GM21390 (cell line): ENCODE measurements around the gene FHIT.

Experiments used
- ATAC-seq: cut with Tn5 transposase; IDR thresholded peaks from one replicate; pipeline ENCODE4 v1.9.1; 2021; ENCODE audit not compliant: unreplicated experiment

FHIT gene

GRCh38 chr3:60384341-60384740 lies 866.9 kb downstream of the FHIT start:
- no peak for ATAC-seq

GRCh38 chr3:60383345-60383744 lies 867.9 kb downstream of the FHIT start:
- ATAC-seq = no peak

GRCh38 chr3:60366486-60366885 lies 884.8 kb downstream of the FHIT start:
- ATAC-seq = no peak

- no peak for ATAC-seq
Measured at GRCh38 chr3:60365360-60365759, 885.9 kb downstream of the FHIT start.

GRCh38 chr3:60364475-60364874 lies 886.8 kb downstream of the FHIT start:
- ATAC-seq = no peak

GRCh38 chr3:60363817-60364216 lies 887.4 kb downstream of the FHIT start:
- ATAC-seq = no peak

- no peak for ATAC-seq
Measured at GRCh38 chr3:60355825-60356224, 895.4 kb downstream of the FHIT start.

- ATAC-seq = no peak
Measured at GRCh38 chr3:60351481-60351880, 899.8 kb downstream of the FHIT start.

- ATAC-seq = no peak
Measured at GRCh38 chr3:60344340-60344739, 906.9 kb downstream of the FHIT start.

GRCh38 chr3:60343831-60344230 lies 907.4 kb downstream of the FHIT start:
- no peak for ATAC-seq

- no peak for ATAC-seq
Measured at GRCh38 chr3:60339304-60339703, 911.9 kb downstream of the FHIT start.

- ATAC-seq = no peak
Measured at GRCh38 chr3:60337421-60337820, 913.8 kb downstream of the FHIT start.

- ATAC-seq = no peak
Measured at GRCh38 chr3:60336061-60336460, 915.2 kb downstream of the FHIT start.

- ATAC-seq = no peak
Measured at GRCh38 chr3:60333710-60334109, 917.5 kb downstream of the FHIT start.

GRCh38 chr3:60330107-60330506 lies 921.1 kb downstream of the FHIT start:
- no peak for ATAC-seq

GRCh38 chr3:60325610-60326170 lies 925.6 kb downstream of the FHIT start:
- ATAC-seq = no peak

- no peak for ATAC-seq
Measured at GRCh38 chr3:60323651-60324050, 927.6 kb downstream of the FHIT start.

- ATAC-seq = no peak
Measured at GRCh38 chr3:60323180-60323579, 928.1 kb downstream of the FHIT start.

GRCh38 chr3:60322298-60322856 lies 928.9 kb downstream of the FHIT start:
- no peak for ATAC-seq

- ATAC-seq = no peak
Measured at GRCh38 chr3:60319179-60319858, 931.9 kb downstream of the FHIT start.

- ATAC-seq = no peak
Measured at GRCh38 chr3:60316121-60316797, 935.0 kb downstream of the FHIT start.

- no peak for ATAC-seq
Measured at GRCh38 chr3:60313951-60314461, 937.2 kb downstream of the FHIT start.
